ENCODE measurements around the gene TMEM141. TPM values are rescaled to one million over a fixed set of nuclear protein-coding genes. Genes with fewer than 3 reads are reported as not detected.

Gene TMEM141
- total and polyA plus RNA-seq, 10 of the 15 experiments (the other 5 are each of a cell fraction or from before 2014, with no cell fraction given), result 7.8 to 48.6 (median 34.4) TPM

- TF ChIP-seq ZNF687 (IDR thresholded peaks at IDR 0.05), result no peak
- TF ChIP-seq, protein P1, sequence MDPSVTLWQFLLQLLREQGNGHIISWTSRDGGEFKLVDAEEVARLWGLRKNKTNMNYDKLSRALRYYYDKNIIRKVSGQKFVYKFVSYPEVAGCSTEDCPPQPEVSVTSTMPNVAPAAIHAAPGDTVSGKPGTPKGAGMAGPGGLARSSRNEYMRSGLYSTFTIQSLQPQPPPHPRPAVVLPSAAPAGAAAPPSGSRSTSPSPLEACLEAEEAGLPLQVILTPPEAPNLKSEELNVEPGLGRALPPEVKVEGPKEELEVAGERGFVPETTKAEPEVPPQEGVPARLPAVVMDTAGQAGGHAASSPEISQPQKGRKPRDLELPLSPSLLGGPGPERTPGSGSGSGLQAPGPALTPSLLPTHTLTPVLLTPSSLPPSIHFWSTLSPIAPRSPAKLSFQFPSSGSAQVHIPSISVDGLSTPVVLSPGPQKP (IDR thresholded peaks at IDR 0.05; ENCODE audit: low read depth, low read length), result no peak
Observed at GRCh38 chr9:136750526-136750925, 40.6 kb upstream of the TMEM141 start (continued).

DNA sequence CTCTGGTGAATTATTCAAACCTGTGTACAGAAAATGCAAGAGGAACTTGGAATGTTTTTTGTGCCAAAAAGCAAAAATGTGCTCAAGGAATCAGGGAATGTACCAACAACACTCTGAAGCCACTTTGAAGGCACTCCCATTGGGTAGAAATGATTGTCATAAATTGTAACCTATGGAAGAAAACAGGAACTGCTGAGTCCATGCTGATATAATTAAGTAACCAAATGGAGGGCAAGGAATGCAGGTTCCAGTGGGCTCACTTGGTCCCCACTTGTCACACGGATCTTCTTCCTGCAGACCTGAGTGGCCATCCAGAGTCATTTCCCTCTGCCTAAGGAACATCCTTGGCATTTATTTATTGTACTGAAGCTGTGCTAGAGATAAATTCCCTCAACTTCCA lies 39.9 kb upstream of the TMEM141 start:
- Histone ChIP-seq H3K4me1 (ENCODE audit: control insufficient read depth, insufficient read depth, low read length) (no peaks in the 10 kb centered on the region), H3K36me3 (ENCODE audit: control insufficient read depth in 2 of 2, insufficient read depth in 2 of 2, low read length in 1 of 2) (no peaks in the 10 kb centered on the region), H3K4me2 (ENCODE audit: control insufficient read depth, insufficient read depth) (no peak overlapping the region), H3K9ac (ENCODE audit: control insufficient read depth, insufficient read depth, low read length) (no peak overlapping the region), H3K27ac (ENCODE audit: control insufficient read depth, insufficient read depth) (no peak overlapping the region), H3K27me3 (replicated peaks in 1 of 2; ENCODE audit: control insufficient read depth in 2 of 2, insufficient read depth in 2 of 2, low read length in 1 of 2) (0 out of 4 replicates have a peak, but pooled peaks cover 0 to 2% of the 10 kb centered on the region in 2 experiments), H2AFZ (ENCODE audit: control insufficient read depth, low read depth, low read length) (no peak overlapping the region), H3K4me3 (no peak overlapping the region), H4K20me1 (ENCODE audit: control insufficient read depth, insufficient read depth) (no peaks in the 10 kb centered on the region), H3K9me3 (replicated peaks; ENCODE audit: control insufficient read depth, insufficient read depth, low read length) (peaks cover 30% of the 10 kb centered on the region), H3K79me2 (ENCODE audit: control insufficient read depth, insufficient read depth, low read length) (no peaks in the 10 kb centered on the region)
- 81% methylated on average over 1 of the region's 1 CpG for WGBS (ENCODE audit: insufficient coverage, insufficient replicate concordance, low lambda C conversion rate, missing lambda C conversion rate)
- ATAC-seq (no peak), DNase-seq (ENCODE audit: low read depth, low spot score) (no peak), FAIRE-seq (no peak)
- intact Hi-C loops (cut with micrococcal nuclease; ENCODE audit: unreplicated experiment), result no loop called here
- ChIA-PET RAD21 (ENCODE audit: unreplicated experiment) (no interaction called here), POLR2A (no interaction called here), SMC1A (ENCODE audit: uncharacterized antibody, unreplicated experiment) (interaction anchor here (1.1 kb wide), 1 partner anchor 15 kb away, joined by 3 read pairs; no protein-coding TSS in a partner anchor), CTCF (interaction anchor here (0.8 to 1.1 kb wide), 2 partner anchors 10 to 15 kb away, joined by 3 to 7 read pairs; no protein-coding TSS in a partner anchor)
- BruUV-seq (replicated peaks), result no TSS peak
- in situ Hi-C loops (cut with MboI), result no loop called here
- TF ChIP-seq USF2 (IDR thresholded peaks at IDR 0.05; ENCODE audit: borderline replicate concordance, low read depth, low read length) (no peak), MTA2 (IDR thresholded peaks at IDR 0.05; ENCODE audit: low read depth) (no peak), FOXM1 (IDR thresholded peaks at IDR 0.05; ENCODE audit: low read depth, low read length) (no peak), SPI1 (IDR thresholded peaks at IDR 0.05; ENCODE audit: borderline replicate concordance, insufficient read depth, low read depth, low read length) (peak; percentile 41; the same call in 1 of the 2 replicates), JUNB (IDR thresholded peaks at IDR 0.05) (no peak)
